HUES64 (cell line): ENCODE measurements around the gene MYH15.

Experiments used
- H3K27ac ChIP-seq: 2 replicates; pipeline ENCODE4 v1.7.0; 2013; ENCODE audit warnings: low read depth, low read length, inconsistent platforms
- H3K27me3 ChIP-seq: 2 replicates; pipeline ENCODE4 v1.6.1; 2013; ENCODE audit warnings: mild to moderate bottlenecking, low read length; ENCODE audit not compliant: insufficient read depth
- H3K36me3 ChIP-seq: 2 replicates; pipeline ENCODE4 v1.6.1; 2013; ENCODE audit warnings: mild to moderate bottlenecking, low read length; ENCODE audit not compliant: insufficient read depth
- H3K4me1 ChIP-seq: 2 replicates; pipeline ENCODE4 v1.6.1; 2013; ENCODE audit warnings: mild to moderate bottlenecking, low read length, moderate library complexity; ENCODE audit not compliant: insufficient read depth
- H3K4me3 ChIP-seq: 2 replicates; pipeline ENCODE4 v1.5.1; 2013; ENCODE audit warnings: mild to moderate bottlenecking, low read length, moderate library complexity
- H3K9ac ChIP-seq: 2 replicates; pipeline ENCODE4 v1.6.1; 2013; ENCODE audit warnings: mild to moderate bottlenecking, low read depth, low read length
- H3K9me3 ChIP-seq: 2 replicates; pipeline ENCODE4 v1.6.1; 2013; ENCODE audit warnings: low read depth, low read length; ENCODE audit not compliant: insufficient read depth
- WGBS: fragments of 150-250, 120-280 bp; methylation state at CpG from one replicate; pipeline ENCODE4 v1.1.7; 2013; ENCODE audit warnings: missing lambda C conversion rate; 5-methylcytosine and 5-hydroxymethylcytosine counted together

Gene MYH15

DNA sequence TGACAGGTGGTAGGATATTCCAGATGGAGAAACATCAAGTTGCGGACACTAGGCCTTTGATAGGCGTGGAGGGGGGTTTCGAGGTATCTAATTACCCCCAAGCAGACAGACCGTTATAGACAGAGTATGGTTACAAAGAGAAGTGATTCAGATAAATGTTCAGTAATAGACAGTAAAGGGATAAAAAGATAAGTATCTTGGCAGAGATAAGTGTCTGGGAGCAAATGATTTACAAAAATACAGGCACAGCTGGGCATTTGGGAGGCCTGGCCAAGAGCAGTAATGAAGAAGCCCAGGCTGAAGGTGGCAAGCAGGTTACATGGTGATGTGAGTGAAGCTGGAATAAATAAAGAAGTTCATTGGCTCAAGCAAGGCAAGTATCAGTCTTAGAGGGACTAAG lies 659 bp upstream of the MYH15 start:
- Histone ChIP-seq H3K9me3 (no peaks in the 10 kb centered on the region), H3K4me3 (no peak overlapping the region), H3K36me3 (no peaks in the 10 kb centered on the region), H3K4me1 (no peaks in the 10 kb centered on the region; the same call in none of the 2 replicates), H3K9ac (no peak overlapping the region), H3K27ac (no peak overlapping the region), H3K27me3 (no peaks in the 10 kb centered on the region)
- 96% methylated on average over 4 of the region's 4 CpGs for WGBS

DNA sequence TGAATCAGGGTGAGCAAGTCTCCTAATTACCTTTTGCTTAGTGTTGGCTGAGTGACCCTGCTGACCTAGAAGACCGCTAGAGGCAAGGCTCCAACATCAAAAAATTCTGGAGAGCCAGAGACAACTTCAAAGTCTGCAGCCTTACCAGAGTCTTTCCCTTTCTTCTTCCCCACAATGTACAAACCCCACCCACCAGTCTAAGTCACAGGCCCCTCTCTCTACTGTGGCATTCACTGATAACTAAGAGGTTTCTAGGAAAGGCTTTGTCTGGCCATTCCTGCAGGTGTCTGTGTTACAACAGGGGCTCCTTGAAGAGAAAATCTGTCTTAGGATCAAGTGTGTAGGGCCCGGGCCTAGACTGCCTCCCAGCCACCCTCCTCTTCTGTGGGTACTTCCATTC lies 525 bp downstream of the MYH15 start:
- Histone ChIP-seq H3K27me3 (no peaks in the 10 kb centered on the region), H3K9me3 (no peaks in the 10 kb centered on the region), H3K36me3 (no peaks in the 10 kb centered on the region), H3K9ac (no peak overlapping the region), H3K4me3 (no peak overlapping the region), H3K4me1 (no peaks in the 10 kb centered on the region; the same call in none of the 2 replicates), H3K27ac (no peak overlapping the region)
- 91% methylated on average over 2 of the region's 2 CpGs for WGBS

DNA sequence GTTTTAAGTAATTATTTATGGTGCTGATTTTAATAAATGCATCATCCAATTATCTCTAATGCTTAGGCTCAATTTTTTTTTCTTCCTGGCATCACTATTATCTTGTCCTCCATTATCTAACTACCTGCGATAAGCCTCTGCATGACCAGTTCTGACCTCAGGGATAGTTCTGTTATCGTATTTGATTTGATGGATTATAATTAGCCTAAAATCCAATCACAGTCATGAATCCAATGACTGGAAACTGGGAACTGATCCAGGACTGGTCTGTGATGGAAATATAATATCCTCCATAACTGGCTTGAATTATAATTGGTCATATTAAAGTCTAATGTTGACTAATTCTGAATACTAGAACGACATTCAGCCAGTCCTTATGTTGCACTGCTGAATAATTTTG lies 1.1 kb downstream of the MYH15 start:
- 96% methylated on average over 2 of the region's 3 CpGs for WGBS
- no peak overlapping the region for H3K27ac ChIP-seq
- H3K36me3 ChIP-seq = no peaks in the 10 kb centered on the region
- no peak overlapping the region for H3K4me3 ChIP-seq
- H3K9ac ChIP-seq = no peak overlapping the region
- H3K4me1 ChIP-seq = no peaks in the 10 kb centered on the region; the same call in none of the 2 replicates
- H3K9me3 ChIP-seq = no peaks in the 10 kb centered on the region
- H3K27me3 ChIP-seq = no peaks in the 10 kb centered on the region

DNA sequence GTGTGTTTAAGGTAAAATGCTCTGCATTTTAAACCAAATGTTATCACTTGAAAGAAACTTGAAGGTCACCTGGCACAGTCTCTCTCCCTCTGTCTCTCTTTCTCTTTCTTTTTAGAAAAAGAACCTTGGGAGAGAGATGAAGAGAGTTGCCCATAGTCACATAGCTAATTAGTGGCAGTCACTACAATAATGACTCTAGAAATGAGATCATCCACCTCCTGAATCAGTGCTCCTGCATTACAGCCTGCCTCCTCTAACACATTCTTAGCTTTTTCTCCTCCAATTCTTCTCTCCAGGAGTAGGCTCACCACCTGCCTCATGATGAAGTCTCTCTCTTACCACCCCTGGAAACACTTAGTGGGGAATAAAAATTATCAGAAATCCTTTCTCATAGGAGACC lies 2.5 kb downstream of the MYH15 start:
- Histone ChIP-seq H3K4me1 (no peaks in the 10 kb centered on the region; the same call in none of the 2 replicates), H3K9ac (no peak overlapping the region), H3K9me3 (peaks cover 3% of the 10 kb centered on the region; the same call in 1 of the 2 replicates), H3K36me3 (no peaks in the 10 kb centered on the region), H3K27ac (no peak overlapping the region), H3K27me3 (no peaks in the 10 kb centered on the region), H3K4me3 (no peak overlapping the region)

DNA sequence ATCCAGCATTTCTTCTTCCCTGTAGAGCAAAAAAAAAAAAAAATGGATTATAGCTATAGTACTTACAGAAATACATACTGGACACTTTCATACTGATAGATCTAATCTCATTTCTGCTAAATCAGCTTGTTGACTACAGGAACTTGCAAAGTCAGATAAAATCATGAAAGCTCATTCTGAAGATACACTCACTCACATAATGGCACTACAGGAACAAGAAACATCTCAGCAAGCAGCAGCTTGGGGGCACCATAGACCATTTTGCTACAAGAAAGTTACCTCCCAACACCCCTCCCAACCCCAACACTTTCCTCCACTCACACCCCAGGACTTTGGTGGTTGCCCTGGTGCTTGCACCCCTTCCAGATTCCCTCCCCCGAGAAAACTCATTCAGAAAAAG lies 4.6 kb downstream of the MYH15 start:
- peaks cover 3% of the 10 kb centered on the region; the same call in 1 of the 2 replicates for H3K9me3 ChIP-seq
- no peak overlapping the region for H3K9ac ChIP-seq
- no peaks in the 10 kb centered on the region; the same call in none of the 2 replicates for H3K4me1 ChIP-seq
- H3K4me3 ChIP-seq = no peak overlapping the region
- H3K27me3 ChIP-seq = no peaks in the 10 kb centered on the region
- WGBS = 80% methylated on average over 1 of the region's 1 CpG
- H3K27ac ChIP-seq = no peak overlapping the region
- no peaks in the 10 kb centered on the region for H3K36me3 ChIP-seq

- H3K27ac ChIP-seq = no peak overlapping the region
- H3K9me3 ChIP-seq = peaks cover 3% of the 10 kb centered on the region; the same call in 1 of the 2 replicates
- no peak overlapping the region for H3K9ac ChIP-seq
- H3K4me1 ChIP-seq = no peaks in the 10 kb centered on the region; the same call in 1 of the 2 replicates
- H3K4me3 ChIP-seq = no peak overlapping the region
- no peaks in the 10 kb centered on the region for H3K27me3 ChIP-seq
- no peaks in the 10 kb centered on the region for H3K36me3 ChIP-seq
Measured at GRCh38 chr3:108503722-108504121, 6.7 kb downstream of the MYH15 start.

- H3K27me3 ChIP-seq = no peaks in the 10 kb centered on the region
- H3K36me3 ChIP-seq = no peaks in the 10 kb centered on the region
- no peaks in the 10 kb centered on the region for H3K4me1 ChIP-seq
- no peak overlapping the region for H3K27ac ChIP-seq
- WGBS = 98% methylated on average over 5 of the region's 5 CpGs
- no peak overlapping the region for H3K4me3 ChIP-seq
- H3K9me3 ChIP-seq = peaks cover 3% of the 10 kb centered on the region; the same call in 1 of the 2 replicates
- H3K9ac ChIP-seq = no peak overlapping the region
Measured at GRCh38 chr3:108501535-108501934, 8.9 kb downstream of the MYH15 start.

- Histone ChIP-seq H3K4me3 (no peak overlapping the region), H3K4me1 (no peaks in the 10 kb centered on the region), H3K36me3 (no peaks in the 10 kb centered on the region), H3K9me3 (peaks cover 3% of the 10 kb centered on the region; the same call in 1 of the 2 replicates), H3K27ac (no peak overlapping the region), H3K27me3 (no peaks in the 10 kb centered on the region), H3K9ac (no peak overlapping the region)
- WGBS = 82% methylated on average over 1 of the region's 1 CpG
Measured at GRCh38 chr3:108500728-108501127, 9.7 kb downstream of the MYH15 start.

GRCh38 chr3:108497271-108497670 lies 13.1 kb downstream of the MYH15 start:
- no peak overlapping the region for H3K27ac ChIP-seq
- no peak overlapping the region for H3K9ac ChIP-seq
- WGBS = 100% methylated on average over 1 of the region's 1 CpG

GRCh38 chr3:108495717-108496116 lies 14.7 kb downstream of the MYH15 start:
- Histone ChIP-seq H3K27me3 (no peaks in the 10 kb centered on the region), H3K9ac (no peak overlapping the region), H3K36me3 (no peaks in the 10 kb centered on the region), H3K27ac (no peak overlapping the region), H3K4me3 (no peak overlapping the region), H3K4me1 (no peaks in the 10 kb centered on the region), H3K9me3 (no peaks in the 10 kb centered on the region)
- whole genome bisulfite sequencing = 93% methylated on average over 5 of the region's 6 CpGs

More at GRCh38 chr3:108497271-108497670, 13.1 kb downstream of the MYH15 start:
- Histone ChIP-seq H3K27me3 (no peaks in the 10 kb centered on the region), H3K4me3 (no peak overlapping the region), H3K36me3 (no peaks in the 10 kb centered on the region), H3K9me3 (no peaks in the 10 kb centered on the region), H3K4me1 (no peaks in the 10 kb centered on the region)

GRCh38 chr3:108494906-108495531 lies 15.4 kb downstream of the MYH15 start:
- H3K4me1 ChIP-seq = no peaks in the 10 kb centered on the region
- H3K27ac ChIP-seq = no peak overlapping the region
- no peaks in the 10 kb centered on the region for H3K36me3 ChIP-seq
- 98% methylated on average over 3 of the region's 3 CpGs for WGBS
- no peaks in the 10 kb centered on the region for H3K27me3 ChIP-seq
- H3K9me3 ChIP-seq = no peaks in the 10 kb centered on the region
- no peak overlapping the region for H3K9ac ChIP-seq
- no peak overlapping the region for H3K4me3 ChIP-seq

DNA sequence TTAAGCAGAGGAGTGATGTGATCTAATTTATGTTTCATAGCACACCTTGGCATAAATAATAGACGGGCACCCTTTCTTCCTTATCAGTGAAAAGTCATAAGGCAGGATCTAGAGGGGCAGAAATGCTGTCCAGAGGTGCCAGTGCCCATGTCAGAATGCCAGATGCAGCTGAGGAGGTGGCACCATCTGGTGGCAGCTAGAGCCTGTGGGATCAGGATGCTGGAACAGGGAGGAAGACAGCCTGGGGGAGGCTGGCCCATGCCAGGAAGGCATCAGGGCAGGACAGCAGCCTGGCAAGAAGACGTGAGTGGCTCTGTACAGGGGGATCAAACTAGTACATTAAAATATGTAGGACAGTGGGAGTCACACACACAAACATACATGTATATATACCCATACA lies 16.5 kb downstream of the MYH15 start:
- Histone ChIP-seq H3K4me3 (no peak overlapping the region), H3K9me3 (no peaks in the 10 kb centered on the region), H3K27ac (no peak overlapping the region), H3K27me3 (no peaks in the 10 kb centered on the region), H3K4me1 (no peaks in the 10 kb centered on the region), H3K36me3 (no peaks in the 10 kb centered on the region), H3K9ac (no peak overlapping the region)
- WGBS = 83% methylated on average over 1 of the region's 2 CpGs
